ENCODE data around the gene DGKQ. TPM values are rescaled to one million over a fixed set of nuclear protein-coding genes. Genes with fewer than 3 reads are reported as not detected.

The DGKQ gene
- polyA plus RNA-seq, 2 of the 4 experiments (the other 2 are of a cell fraction), result 2.7 to 7.8 TPM

GRCh38 chr4:965766-966134 lies 7.6 kb downstream of the DGKQ start:
- 87% methylated on average over 7 of the region's 21 CpGs for WGBS (ENCODE audit: missing lambda C conversion rate)
- no peak for DNase-seq (ENCODE audit: low read depth in 1 of 2, low spot score in 1 of 2)
- no peak overlapping the region for H3K27ac ChIP-seq

GRCh38 chr4:965048-965765 lies 8.2 kb downstream of the DGKQ start:
- FAIRE-seq (no peak), ATAC-seq (peak in 1 of 2 experiments; percentile 25; a peak in 1 of 6 replicates), DNase-seq (ENCODE audit: low read depth in 1 of 2, low spot score in 1 of 2) (no peak)
- POLR2A ChIA-PET, result no interaction called here
- TF ChIP-seq E2F6 (IDR thresholded peaks at IDR 0.05; ENCODE audit: borderline replicate concordance, low read depth) (no peak), PBX3 (IDR thresholded peaks at IDR 0.05) (no peak), SREBF2 (IDR thresholded peaks at IDR 0.05) (no peak), BCL3 (IDR thresholded peaks at IDR 0.05) (no peak), NR3C1 (IDR thresholded peaks at IDR 0.05) (no peak), NPAS2 (CRISPR knock-in tag; IDR thresholded peaks at IDR 0.05; ENCODE audit: borderline replicate concordance) (no peak), ELK1 (IDR thresholded peaks at IDR 0.05; ENCODE audit: low read depth, low read length) (no peak), ZC3H11A (IDR thresholded peaks at IDR 0.05) (no peak), RAD21 (conservative IDR thresholded peaks at IDR 0.05 in 1 of 2, IDR thresholded peaks at IDR 0.05 in 1 of 2) (no peak)
- H3K9me3 ChIP-seq, result no peaks in the 10 kb centered on the region
- WGBS (ENCODE audit: missing lambda C conversion rate), result 100% methylated on average over 4 of the region's 26 CpGs
- H3K27ac ChIP-seq, result no peak overlapping the region
- no peaks in the 10 kb centered on the region for H3K4me1 ChIP-seq
- H3K4me3 ChIP-seq, result no peak overlapping the region
- CTCF ChIA-PET, result interaction anchor here (1.7 kb wide), 1 partner anchor 21 kb away, joined by 4 read pairs; no protein-coding TSS in a partner anchor
- no peak overlapping the region for H3K4me2 ChIP-seq

More at GRCh38 chr4:965766-966134, 7.6 kb downstream of the DGKQ start:
- Histone ChIP-seq H3K9me3 (no peaks in the 10 kb centered on the region), H3K4me3 (no peak overlapping the region), H3K4me2 (no peak overlapping the region), H3K4me1 (no peaks in the 10 kb centered on the region)
- POLR2A ChIA-PET, result no interaction called here
- TF ChIP-seq JUN (IDR thresholded peaks at IDR 0.05) (no peak), MAX (IDR thresholded peaks at IDR 0.05) (no peak), E2F6 (IDR thresholded peaks at IDR 0.05; ENCODE audit: borderline replicate concordance, low read depth) (no peak), HOXB13 (CRISPR knock-in tag; IDR thresholded peaks at IDR 0.05; ENCODE audit: low read depth) (no peak), CBX8 (IDR thresholded peaks at IDR 0.05) (no peak), ZSCAN20 (CRISPR knock-in tag; IDR thresholded peaks at IDR 0.05) (no peak), MAZ (IDR thresholded peaks at IDR 0.05; ENCODE audit: borderline replicate concordance, low read depth, low read length) (no peak), CEBPB (IDR thresholded peaks at IDR 0.05) (no peak), RCOR1 (IDR thresholded peaks at IDR 0.05; ENCODE audit: low read depth, low read length) (no peak), FOXS1 (CRISPR knock-in tag; IDR thresholded peaks at IDR 0.05) (no peak), EP300 (IDR thresholded peaks at IDR 0.05) (no peak), RNF2 (IDR thresholded peaks at IDR 0.05; ENCODE audit: borderline replicate concordance, low read depth) (no peak), USF2 (IDR thresholded peaks at IDR 0.05) (no peak), BCL3 (IDR thresholded peaks at IDR 0.05) (no peak), ZNF302 (CRISPR knock-in tag; IDR thresholded peaks at IDR 0.05) (no peak), ESRRA (IDR thresholded peaks at IDR 0.05; ENCODE audit: borderline replicate concordance, low read length) (no peak), GATA3 (IDR thresholded peaks at IDR 0.05; ENCODE audit: borderline replicate concordance) (no peak), MAFK (IDR thresholded peaks at IDR 0.05; ENCODE audit: partially characterized antibody) (no peak), EHMT2 (IDR thresholded peaks at IDR 0.05; ENCODE audit: low read depth) (no peak)
- CTCF ChIA-PET, result interaction anchor here (1.7 kb wide), 1 partner anchor 22 kb away, joined by 4 read pairs; no protein-coding TSS in a partner anchor
- no peak for ATAC-seq
- no peak for FAIRE-seq

Measured in A549 (cell line).